GM23338 (cell line): ENCODE data around the gene NFATC2IP. TPM values are rescaled to one million over a fixed set of nuclear protein-coding genes. Genes with fewer than 3 reads are reported as not detected.

ENCODE experiments used
- ATAC-seq: fragments of 200-7000 bp; cut with Tn5 transposase; 3 replicates; pipeline ENCODE4 v1.9.1; 2020
- DNase-seq: peaks from one replicate; pipeline ENCODE4 v3.0.0-alpha.2; 2015; ENCODE audit warnings: low spot score
- H2AFZ ChIP-seq: fragments of 200-600 bp; sonication (generic); 2 replicates; pipeline ENCODE4 v1.8.0; 2016; ENCODE audit warnings: antibody characterized with exemption, mild to moderate bottlenecking, moderate library complexity
- H3F3A ChIP-seq: fragments of 200-600 bp; sonication (generic); replicated peaks from 2 replicates; pipeline ENCODE4 v1.8.0; 2017; ENCODE audit warnings: antibody characterized with exemption, mixed run types, low read depth
- H3K27ac ChIP-seq: fragments of 200-600 bp; sonication (generic); 2 replicates; pipeline ENCODE4 v1.6.1; 2016; ENCODE audit warnings: low read depth
- H3K27me3 ChIP-seq: fragments of 200-600 bp; sonication (generic); 2 replicates; pipeline ENCODE4 v1.8.0; 2016; ENCODE audit warnings: mild to moderate bottlenecking, mixed run types, moderate library complexity; ENCODE audit not compliant: insufficient read depth
- H3K36me3 ChIP-seq: fragments of 200-600 bp; sonication (generic); 2 replicates; pipeline ENCODE4 v1.8.0; 2016; ENCODE audit warnings: mild to moderate bottlenecking; ENCODE audit not compliant: insufficient read depth
- H3K4me1 ChIP-seq: fragments of 200-600 bp; sonication (generic); 2 replicates; pipeline ENCODE4 v1.8.0; 2016; ENCODE audit warnings: mild to moderate bottlenecking, moderate library complexity; ENCODE audit not compliant: insufficient read depth
- H3K4me2 ChIP-seq: fragments of 200-600 bp; sonication (generic); 2 replicates; pipeline ENCODE4 v1.7.1; 2017; ENCODE audit warnings: mixed run types
- H3K4me3 ChIP-seq: fragments of 200-600 bp; sonication (generic); 2 replicates; pipeline ENCODE4 v1.6.1; 2016; ENCODE audit warnings: mixed run types
- H3K79me2 ChIP-seq: fragments of 200-600 bp; sonication (generic); replicated peaks from 2 replicates; pipeline ENCODE4 v1.8.0; 2017; ENCODE audit warnings: mild to moderate bottlenecking; ENCODE audit not compliant: insufficient read depth
- H3K9me2 ChIP-seq: fragments of 200-600 bp; sonication (generic); 2 replicates; pipeline ENCODE4 v1.8.0; 2017; ENCODE audit not compliant: insufficient read depth
- H4K20me1 ChIP-seq: fragments of 200-600 bp; sonication (generic); replicated peaks from 2 replicates; pipeline ENCODE4 v1.8.0; 2017; ENCODE audit warnings: mild to moderate bottlenecking; ENCODE audit not compliant: insufficient read depth
- H3K27ac Mint-ChIP-seq: 2 replicates; pipeline ENCODE4 v1.8.0; 2020; ENCODE audit warnings: inconsistent platforms, mild to moderate bottlenecking, moderate library complexity, mixed read lengths
- H3K27me3 Mint-ChIP-seq: 3 replicates; pipeline ENCODE4 v1.8.0; 2022; ENCODE audit warnings: low read depth, mild to moderate bottlenecking, moderate library complexity, mixed read lengths, inconsistent platforms; ENCODE audit not compliant: insufficient read depth, poor library complexity
- H3K36me3 Mint-ChIP-seq: 3 replicates; pipeline ENCODE4 v1.8.0; 2021; ENCODE audit warnings: low read depth, mild to moderate bottlenecking, inconsistent platforms, moderate library complexity, mixed read lengths
- H3K4me1 Mint-ChIP-seq: 3 replicates; pipeline ENCODE4 v1.8.0; 2020; ENCODE audit warnings: mild to moderate bottlenecking, inconsistent platforms, mixed read lengths
- H3K4me3 Mint-ChIP-seq: 3 replicates; pipeline ENCODE4 v1.8.0; 2021; ENCODE audit warnings: moderate library complexity, mild to moderate bottlenecking, inconsistent platforms, mixed read lengths
- H3K9me3 Mint-ChIP-seq: 3 replicates; pipeline ENCODE4 v1.8.0; 2020; ENCODE audit warnings: moderate library complexity, mild to moderate bottlenecking, inconsistent platforms, mixed read lengths
- CREB1 ChIP-seq: fragments of 250-450 bp; sonication (Bioruptor Pico); IDR thresholded peaks from 2 replicates; pipeline ENCODE4 v1.5.0; 2020; ENCODE audit warnings: low read depth, mild to moderate bottlenecking, moderate library complexity
- CTCF ChIP-seq, 2 experiments: fragments of 200-600 bp in 1 of 2; sonication (generic) in 1 of 2; conservative IDR thresholded peaks; 2 replicates each; pipeline versions ENCODE4 v1.5.1 to v1.6.1; 2016 to 2017; ENCODE audit warnings: antibody characterized with exemption in 2 of 2, low read depth in 2 of 2, mild to moderate bottlenecking in 2 of 2, moderate library complexity in 1 of 2
- ETS1 ChIP-seq: IDR thresholded peaks from 2 replicates; pipeline ENCODE4 v1.6.1; 2016; ENCODE audit warnings: antibody characterized with exemption
- EZH2 ChIP-seq: fragments of 200-600 bp; sonication (generic); IDR thresholded peaks from one replicate; pipeline ENCODE4 v1.8.0; 2017; ENCODE audit warnings: antibody characterized with exemption, mild to moderate bottlenecking, low read depth; ENCODE audit not compliant: unreplicated experiment
- EZH2phosphoT487 ChIP-seq: fragments of 200-600 bp; sonication (generic); IDR thresholded peaks from one replicate; pipeline ENCODE4 v1.8.1; 2018; ENCODE audit warnings: antibody characterized with exemption; ENCODE audit not compliant: unreplicated experiment
- JUNB ChIP-seq: IDR thresholded peaks from one replicate; pipeline ENCODE4 v1.6.1; 2016; ENCODE audit warnings: antibody characterized with exemption; ENCODE audit not compliant: unreplicated experiment
- NANOG ChIP-seq: IDR thresholded peaks from 2 replicates; pipeline ENCODE4 v1.6.1; 2016; ENCODE audit warnings: antibody characterized with exemption, borderline replicate concordance
- POLR2AphosphoS5 ChIP-seq: IDR thresholded peaks from 2 replicates; pipeline ENCODE4 v1.6.1; 2016; ENCODE audit warnings: antibody characterized with exemption, low read depth
- REST ChIP-seq: IDR thresholded peaks from one replicate; pipeline ENCODE4 v1.6.1; 2018; ENCODE audit warnings: antibody characterized with exemption; ENCODE audit not compliant: unreplicated experiment
- STAT1 ChIP-seq: IDR thresholded peaks from one replicate; pipeline ENCODE4 v1.6.1; 2016; ENCODE audit warnings: antibody characterized with exemption; ENCODE audit not compliant: unreplicated experiment
- ZNF114 ChIP-seq: fragments of 250-450 bp; sonication (Bioruptor Pico); IDR thresholded peaks from 2 replicates; pipeline ENCODE4 v1.5.0; 2020; ENCODE audit warnings: mild to moderate bottlenecking, moderate library complexity
- ZNF331 ChIP-seq: fragments of 250-450 bp; sonication (Bioruptor Pico); IDR thresholded peaks from 2 replicates; pipeline ENCODE4 v1.5.0; 2020; ENCODE audit warnings: low read depth, mild to moderate bottlenecking, moderate library complexity
- ZNF462 ChIP-seq: fragments of 250-450 bp; sonication (Bioruptor Pico); IDR thresholded peaks from 2 replicates; pipeline ENCODE4 v1.5.0; 2020; ENCODE audit warnings: mild to moderate bottlenecking, moderate library complexity
- polyA plus RNA-seq: library from polyadenylated mRNA; unstranded; fragments of >200 nt; fragmentation: Nextera tagmentation; extraction: Ambion mirVana; gene quantifications from 2 replicates; pipeline ENCODE4 v1.2.1, GENCODE V29; 2016
- total RNA-seq: library from RNA; depleted of rRNA; stranded (reverse); fragments of >200 nt; shearing (Covaris generic); gene quantifications from 2 replicates; pipeline ENCODE4 v1.2.3, GENCODE V29; 2014

Gene NFATC2IP
- total and polyA plus RNA-seq, 2 experiments from 2014 or later = 23.5 to 65.4 TPM

GRCh38 chr16:28932339-28933141, 18.2 kb upstream of the NFATC2IP start:
- Mint-ChIP-seq H3K9me3 (no peaks in the 10 kb centered on the region), H3K36me3 (no peaks in the 10 kb centered on the region), H3K27me3 (peaks cover 14% of the 10 kb centered on the region), H3K27ac (no peak overlapping the region), H3K4me1 (peaks cover 9% of the 10 kb centered on the region), H3K4me3 (no peak overlapping the region)
- H3K27ac ChIP-seq = no peak overlapping the region
- no peaks in the 10 kb centered on the region for H3F3A ChIP-seq
- no peaks in the 10 kb centered on the region for H3K36me3 ChIP-seq
- ATAC-seq = no peak
- no peaks in the 10 kb centered on the region for H3K79me2 ChIP-seq
- TF ChIP-seq ZNF462 = no peak
- no peak for TF ChIP-seq CTCF (conservative IDR thresholded peaks at IDR 0.05; ENCODE audit: low read depth in 2 of 2)
- TF ChIP-seq ETS1 = no peak
- TF ChIP-seq EZH2 = no peak
- TF ChIP-seq CREB1 (CRISPR knock-in tag) = no peak
- TF ChIP-seq REST = no peak
- TF ChIP-seq ZNF114 (CRISPR knock-in tag) = no peak
- TF ChIP-seq STAT1 = no peak
- no peak for TF ChIP-seq NANOG
- no peak for TF ChIP-seq POLR2AphosphoS5
- TF ChIP-seq EZH2phosphoT487 = no peak
- no peak for TF ChIP-seq ZNF331 (CRISPR knock-in tag)
- TF ChIP-seq JUNB = no peak
- H3K27me3 ChIP-seq = 0 out of 2 replicates have a peak, but pooled peaks cover 3% of the 10 kb centered on the region
- H3K4me2 ChIP-seq = no peak overlapping the region
- peaks cover 7% of the 10 kb centered on the region; the same call in 1 of the 2 replicates for H3K4me1 ChIP-seq
- no peak for DNase-seq
- H2AFZ ChIP-seq = no peak overlapping the region
- H3K9me2 ChIP-seq = no peaks in the 10 kb centered on the region
- H3K4me3 ChIP-seq = no peak overlapping the region
- H4K20me1 ChIP-seq = no peaks in the 10 kb centered on the region
